Loucy (cell line): ENCODE measurements around the gene TIFAB.

Source experiments
- EZH2phosphoT487 ChIP-seq: fragments of 200-600 bp; IDR thresholded peaks from 2 replicates; pipeline ENCODE4 v1.6.1; 2018; ENCODE audit warnings: antibody characterized with exemption, mild to moderate bottlenecking, moderate library complexity, borderline replicate concordance
- TF ChIP-seq, protein P1 (sequence below): fragments of 200-600 bp; sonication (generic); conservative IDR thresholded peaks from 2 replicates; pipeline ENCODE4 v1.5.1; 2014; ENCODE audit warnings: mild to moderate bottlenecking, antibody characterized with exemption, low read length

DNA sequence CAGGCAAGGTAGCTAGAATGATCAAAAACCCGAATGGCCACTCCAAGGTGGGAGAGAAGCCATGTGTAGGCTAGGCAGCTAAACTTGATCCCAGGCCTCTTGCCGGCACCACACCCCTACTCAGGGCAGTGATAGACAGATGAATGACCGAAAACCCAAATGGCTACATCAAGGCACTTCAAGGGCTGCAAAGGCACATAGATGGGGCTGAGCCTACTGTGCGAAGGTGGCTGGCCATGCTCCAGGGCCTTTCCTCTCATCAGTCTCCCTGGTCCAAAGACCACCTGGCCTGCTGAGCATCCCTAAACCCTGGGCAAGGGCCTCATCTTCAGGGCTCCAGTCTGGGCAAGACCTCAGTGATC is 3.7 kb upstream of the TIFAB start:
- TF ChIP-seq, protein P1, sequence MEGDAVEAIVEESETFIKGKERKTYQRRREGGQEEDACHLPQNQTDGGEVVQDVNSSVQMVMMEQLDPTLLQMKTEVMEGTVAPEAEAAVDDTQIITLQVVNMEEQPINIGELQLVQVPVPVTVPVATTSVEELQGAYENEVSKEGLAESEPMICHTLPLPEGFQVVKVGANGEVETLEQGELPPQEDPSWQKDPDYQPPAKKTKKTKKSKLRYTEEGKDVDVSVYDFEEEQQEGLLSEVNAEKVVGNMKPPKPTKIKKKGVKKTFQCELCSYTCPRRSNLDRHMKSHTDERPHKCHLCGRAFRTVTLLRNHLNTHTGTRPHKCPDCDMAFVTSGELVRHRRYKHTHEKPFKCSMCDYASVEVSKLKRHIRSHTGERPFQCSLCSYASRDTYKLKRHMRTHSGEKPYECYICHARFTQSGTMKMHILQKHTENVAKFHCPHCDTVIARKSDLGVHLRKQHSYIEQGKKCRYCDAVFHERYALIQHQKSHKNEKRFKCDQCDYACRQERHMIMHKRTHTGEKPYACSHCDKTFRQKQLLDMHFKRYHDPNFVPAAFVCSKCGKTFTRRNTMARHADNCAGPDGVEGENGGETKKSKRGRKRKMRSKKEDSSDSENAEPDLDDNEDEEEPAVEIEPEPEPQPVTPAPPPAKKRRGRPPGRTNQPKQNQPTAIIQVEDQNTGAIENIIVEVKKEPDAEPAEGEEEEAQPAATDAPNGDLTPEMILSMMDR = no peak
- no peak for TF ChIP-seq EZH2phosphoT487
